C4-2B (cell line): ENCODE results near the gene ZFP69B.

Experiments
- H3K27ac ChIP-seq: fragments of 450-650 bp; 2 replicates; pipeline ENCODE4 v1.5.1; 2017
- ZFX ChIP-seq: fragments of 450-650 bp; IDR thresholded peaks from 2 replicates; pipeline ENCODE4 v1.6.1; 2017
- TF ChIP-seq, protein P1 (sequence below): fragments of 450-650 bp; conservative IDR thresholded peaks from 2 replicates; pipeline ENCODE4 v1.5.1; 2017; ENCODE audit warnings: mild to moderate bottlenecking

Gene ZFP69B

DNA sequence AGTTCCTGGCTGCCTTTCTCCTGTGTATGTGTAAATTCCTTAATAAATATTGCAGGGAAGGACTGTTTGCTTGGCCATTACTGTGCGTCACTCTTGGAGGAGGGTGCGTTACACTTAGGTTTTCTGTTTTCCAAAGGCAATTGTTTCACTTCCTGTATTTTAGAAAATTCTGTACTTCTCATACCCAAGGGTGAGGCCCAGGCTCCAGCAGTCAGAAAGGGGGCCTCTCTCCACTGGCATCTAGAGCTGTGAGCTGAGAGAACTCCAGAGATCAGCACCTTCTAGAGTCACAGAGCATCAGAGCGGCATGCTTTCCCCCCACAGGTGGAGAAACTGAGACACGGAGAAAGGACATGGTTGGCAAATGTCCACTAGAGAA lies 27.0 kb upstream of the ZFP69B start:
- H3K27ac ChIP-seq, result no peak overlapping the region
- TF ChIP-seq, protein P1, sequence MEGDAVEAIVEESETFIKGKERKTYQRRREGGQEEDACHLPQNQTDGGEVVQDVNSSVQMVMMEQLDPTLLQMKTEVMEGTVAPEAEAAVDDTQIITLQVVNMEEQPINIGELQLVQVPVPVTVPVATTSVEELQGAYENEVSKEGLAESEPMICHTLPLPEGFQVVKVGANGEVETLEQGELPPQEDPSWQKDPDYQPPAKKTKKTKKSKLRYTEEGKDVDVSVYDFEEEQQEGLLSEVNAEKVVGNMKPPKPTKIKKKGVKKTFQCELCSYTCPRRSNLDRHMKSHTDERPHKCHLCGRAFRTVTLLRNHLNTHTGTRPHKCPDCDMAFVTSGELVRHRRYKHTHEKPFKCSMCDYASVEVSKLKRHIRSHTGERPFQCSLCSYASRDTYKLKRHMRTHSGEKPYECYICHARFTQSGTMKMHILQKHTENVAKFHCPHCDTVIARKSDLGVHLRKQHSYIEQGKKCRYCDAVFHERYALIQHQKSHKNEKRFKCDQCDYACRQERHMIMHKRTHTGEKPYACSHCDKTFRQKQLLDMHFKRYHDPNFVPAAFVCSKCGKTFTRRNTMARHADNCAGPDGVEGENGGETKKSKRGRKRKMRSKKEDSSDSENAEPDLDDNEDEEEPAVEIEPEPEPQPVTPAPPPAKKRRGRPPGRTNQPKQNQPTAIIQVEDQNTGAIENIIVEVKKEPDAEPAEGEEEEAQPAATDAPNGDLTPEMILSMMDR, result no peak
- TF ChIP-seq ZFX, result no peak

DNA sequence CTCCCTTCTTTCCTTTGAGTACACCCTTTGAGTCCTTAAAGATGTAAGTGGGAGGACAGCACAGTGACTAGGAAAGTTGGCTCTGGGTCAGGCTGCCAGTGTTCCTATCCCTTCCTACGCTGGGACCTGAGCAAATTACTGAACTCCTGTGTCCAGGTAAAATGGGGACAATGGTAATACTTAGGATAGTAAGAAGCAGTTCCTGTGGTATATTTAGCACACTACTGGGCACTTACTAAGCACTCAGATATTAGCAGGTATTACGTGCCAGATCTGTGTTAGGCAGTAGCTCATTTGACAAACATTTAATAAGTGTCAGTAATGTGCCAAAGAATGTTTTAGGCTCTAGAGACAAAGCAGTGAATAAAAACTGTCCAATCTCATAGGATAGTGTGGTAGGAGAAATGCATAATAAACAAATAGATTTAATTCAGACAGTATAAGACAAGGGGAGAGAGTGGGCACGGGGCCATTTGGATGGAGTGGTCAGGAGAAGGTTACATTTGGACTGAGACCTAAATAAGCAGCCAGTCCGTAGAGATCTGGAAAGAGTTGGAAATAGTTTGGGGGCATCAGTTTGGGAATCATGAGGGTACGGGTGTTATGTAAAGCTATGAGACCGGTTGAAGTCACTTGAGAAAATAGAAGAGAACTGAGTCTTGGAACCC lies 26.2 kb upstream of the ZFP69B start:
- TF ChIP-seq, protein P1, result no peak
- TF ChIP-seq ZFX, result no peak

DNA sequence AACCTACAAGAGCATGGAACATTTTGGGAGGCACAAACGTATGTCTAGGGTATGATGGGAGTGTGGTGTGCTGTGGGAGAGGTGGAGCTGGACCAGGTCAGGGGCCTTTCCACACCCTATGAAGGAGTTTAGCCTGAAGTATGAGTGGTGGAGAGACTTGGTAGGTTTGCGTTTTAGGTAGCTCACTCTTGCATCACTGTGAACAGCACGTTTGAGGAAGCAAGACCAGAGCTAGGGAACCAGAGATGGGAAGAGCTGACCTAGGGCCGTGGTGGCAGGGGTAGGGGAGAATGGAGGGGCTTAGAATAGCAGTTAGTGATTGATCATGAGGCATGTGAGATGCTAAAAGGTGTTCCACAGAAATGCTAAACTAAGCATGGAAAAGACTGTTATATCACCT lies 25.1 kb upstream of the ZFP69B start:
- H3K27ac ChIP-seq, result no peak overlapping the region
- no peak for TF ChIP-seq ZFX
- TF ChIP-seq, protein P1, result no peak

More for the DNA sequence above, 26.2 kb upstream of the ZFP69B start:
- no peak overlapping the region for H3K27ac ChIP-seq

DNA sequence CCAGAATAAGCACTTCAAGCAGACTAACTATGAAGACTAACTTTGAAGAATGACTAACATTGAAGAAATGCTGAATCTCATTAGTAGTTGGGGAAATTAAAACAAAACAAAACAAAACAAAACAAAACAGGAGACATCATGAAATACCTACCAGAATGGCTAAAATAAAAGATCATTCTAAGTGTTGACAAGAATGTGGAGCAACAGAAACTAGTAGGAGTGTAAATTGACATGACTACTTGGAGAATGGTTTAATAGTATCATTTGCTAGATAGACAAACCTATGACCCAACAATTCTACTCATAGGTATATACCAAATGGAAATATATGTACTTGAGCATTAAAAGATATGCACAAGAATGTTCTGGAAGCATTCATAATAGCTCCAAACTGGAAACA lies 18.9 kb upstream of the ZFP69B start:
- no peak for TF ChIP-seq ZFX
- TF ChIP-seq, protein P1, result no peak
- H3K27ac ChIP-seq, result no peak overlapping the region

DNA sequence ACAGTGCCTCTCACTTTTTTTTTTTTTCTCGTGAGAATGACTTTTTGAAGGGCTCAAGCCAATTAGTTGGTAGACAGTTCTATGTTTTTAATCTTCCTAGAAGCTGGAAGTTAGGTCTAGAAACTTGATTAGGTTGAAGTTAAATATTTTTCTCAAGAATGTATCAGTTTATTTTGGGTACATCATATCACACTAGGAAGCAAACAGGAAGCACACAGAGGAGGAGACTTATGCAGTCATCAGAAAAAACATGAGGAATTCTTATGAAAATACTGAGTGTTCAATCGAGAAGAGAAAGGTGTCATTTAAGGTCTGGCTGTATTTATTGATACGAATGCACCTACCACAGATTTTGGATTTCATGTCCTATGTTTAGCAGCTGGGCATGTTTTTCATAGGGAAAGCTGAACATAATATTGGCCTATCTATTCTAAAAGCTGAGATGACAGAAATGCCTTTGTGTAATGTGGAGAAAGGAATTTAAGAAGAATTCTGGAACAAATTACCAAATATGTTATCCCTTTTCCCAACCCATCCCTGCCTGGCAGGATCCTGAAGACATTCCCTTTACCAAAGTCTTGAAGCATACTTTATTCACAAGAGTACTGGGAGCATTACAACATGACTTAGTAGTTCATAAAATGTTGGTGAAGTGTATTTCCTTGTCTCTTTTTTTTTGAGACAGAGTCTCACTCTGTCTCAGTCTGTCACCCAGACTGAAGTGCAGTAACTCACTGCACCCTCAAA lies 17.5 kb upstream of the ZFP69B start:
- no peak overlapping the region for H3K27ac ChIP-seq
- no peak for TF ChIP-seq ZFX
- TF ChIP-seq, protein P1, result no peak

DNA sequence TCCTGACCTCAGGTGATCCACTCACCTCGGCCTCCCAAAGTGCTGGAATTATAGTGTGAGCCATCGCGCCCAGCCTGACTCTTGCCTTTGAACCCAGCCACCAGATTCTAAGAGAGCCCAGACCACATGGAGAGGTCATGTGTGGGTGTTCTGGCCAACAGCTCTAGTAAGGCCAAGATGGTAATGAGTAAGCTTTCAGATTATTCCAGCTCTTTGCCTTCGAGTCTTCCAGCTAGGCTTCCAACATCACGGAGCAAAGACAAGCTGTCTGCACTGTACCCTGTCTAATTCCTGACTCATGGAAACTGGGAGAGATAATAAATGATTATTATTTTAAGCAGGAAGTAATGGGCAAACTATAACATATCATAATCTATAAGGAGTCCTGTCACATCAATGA lies 14.8 kb upstream of the ZFP69B start:
- TF ChIP-seq, protein P1, result no peak
- TF ChIP-seq ZFX, result no peak
- no peak overlapping the region for H3K27ac ChIP-seq

DNA sequence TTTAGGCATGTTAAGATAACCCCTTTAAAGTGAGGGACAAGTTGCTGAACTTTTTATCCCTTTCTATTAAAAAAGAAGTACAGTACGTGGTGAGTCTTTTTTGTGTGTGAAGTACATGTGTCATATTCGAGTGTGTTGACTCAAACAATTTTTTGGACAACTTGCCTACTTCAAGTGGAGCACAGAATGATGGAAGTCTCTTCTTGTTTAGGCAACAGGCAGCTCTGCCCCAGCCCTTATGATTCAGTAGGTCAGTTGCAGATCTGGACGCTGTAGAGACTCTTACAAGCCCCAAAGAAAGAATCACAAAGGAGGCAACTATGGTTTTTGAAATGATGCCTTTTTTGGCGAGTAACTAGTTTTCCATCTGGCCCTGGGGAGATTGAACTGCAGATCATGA lies 14.4 kb upstream of the ZFP69B start:
- no peak overlapping the region for H3K27ac ChIP-seq
- no peak for TF ChIP-seq ZFX
- TF ChIP-seq, protein P1, result no peak
